GM12892 (cell line): ENCODE measurements around the gene ORMDL2.

Source experiments
- POLR2A ChIP-seq: IDR thresholded peaks from 2 replicates; pipeline ENCODE4 v1.6.1; 2011; ENCODE audit warnings: low read depth, low read length, control low read depth
- POLR2AphosphoS5 ChIP-seq: IDR thresholded peaks from 2 replicates; pipeline ENCODE4 v1.6.1; 2011; ENCODE audit warnings: low read depth, low read length, control low read depth
- TAF1 ChIP-seq: IDR thresholded peaks from 2 replicates; pipeline ENCODE4 v1.6.1; 2011; ENCODE audit warnings: low read depth, mild to moderate bottlenecking, control low read depth, low read length, borderline replicate concordance

DNA sequence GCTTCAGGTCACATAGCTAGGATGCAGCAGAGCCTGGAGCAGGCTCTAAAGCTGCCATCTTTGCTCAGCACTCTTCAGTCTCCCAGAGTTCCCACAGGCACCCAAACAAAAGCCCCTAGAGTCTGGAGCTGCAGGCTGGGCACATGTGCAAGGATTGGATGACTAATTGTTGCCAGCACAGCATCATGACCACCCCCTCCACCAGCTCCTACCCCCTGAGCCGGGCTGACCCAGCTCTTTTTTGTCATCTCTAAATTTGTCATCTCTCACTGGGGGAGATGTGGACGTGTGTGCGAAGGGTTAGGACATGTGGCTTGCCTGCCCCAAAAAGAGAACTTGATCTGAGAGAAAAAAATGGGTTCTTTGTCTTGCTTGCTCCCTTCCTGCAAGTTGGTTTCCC lies 29.2 kb downstream of the ORMDL2 start:
- no peak for TF ChIP-seq POLR2A
- TF ChIP-seq TAF1, result no peak
- no peak for TF ChIP-seq POLR2AphosphoS5
